Stimulated activated CD4-positive, alpha-beta T cell treated with anti-CD3 and anti-CD28 coated beads, Interleukin-1b, Interleukin-23, amount 100 ng/mL, for 24 hours (primary cell): Measurements from ENCODE around the gene FGF16.
"Not testable (repeated sequence)": the region's sequence is repeated elsewhere in the genome, so short reads cannot be mapped to it uniquely, and the experiment has no call there.

ENCODE experiments used
- DNase-seq, 4 experiments: peaks; one replicate each; pipeline ENCODE4 v3.0.0-alpha.2; 2020; ENCODE audit warnings: low read depth in 4 of 4, low spot score in 1 of 4

FGF16 gene

DNA sequence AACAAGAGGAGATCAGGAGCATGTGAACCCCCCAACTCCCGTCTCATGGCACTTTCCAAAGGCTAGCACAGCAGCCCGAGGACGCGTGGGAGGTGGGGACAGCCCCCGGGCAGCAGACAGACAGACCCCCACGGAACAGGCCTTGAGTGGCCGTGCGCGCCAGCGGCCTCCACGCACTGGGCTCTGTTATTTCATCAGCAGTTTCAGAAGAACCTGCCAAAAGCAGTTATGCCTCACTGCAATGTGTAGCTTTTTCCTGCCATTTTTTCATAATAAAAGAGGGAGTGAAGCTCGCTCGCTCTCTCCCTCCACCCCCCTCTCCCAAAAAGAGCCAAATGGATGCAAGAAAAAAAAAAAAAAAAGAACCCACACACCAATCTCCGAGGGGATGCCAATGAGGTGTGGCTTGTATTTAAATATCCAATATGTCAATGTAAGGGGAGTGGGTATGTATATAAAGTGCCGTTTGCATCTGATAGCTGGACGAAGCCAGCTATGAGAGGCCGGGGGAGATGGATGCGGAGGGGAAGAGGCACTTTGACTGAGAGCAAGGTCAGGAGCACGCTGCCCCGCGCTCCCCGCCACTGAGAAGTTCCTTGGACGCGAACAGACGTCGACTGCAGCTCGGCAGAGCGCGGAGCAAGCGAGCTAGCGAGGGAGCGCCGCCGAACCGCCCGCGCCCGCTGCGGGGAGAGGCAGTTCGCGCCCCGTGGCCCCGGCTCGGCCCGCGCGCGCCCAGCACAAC lies at the start of gene FGF16:
Gene FGF16, plus strand, starts transcription at position 482 of the 745 bp plus-strand sequence. CDS start 286 bp downstream, outside the sequence.
- DNase-seq = no peak

DNA sequence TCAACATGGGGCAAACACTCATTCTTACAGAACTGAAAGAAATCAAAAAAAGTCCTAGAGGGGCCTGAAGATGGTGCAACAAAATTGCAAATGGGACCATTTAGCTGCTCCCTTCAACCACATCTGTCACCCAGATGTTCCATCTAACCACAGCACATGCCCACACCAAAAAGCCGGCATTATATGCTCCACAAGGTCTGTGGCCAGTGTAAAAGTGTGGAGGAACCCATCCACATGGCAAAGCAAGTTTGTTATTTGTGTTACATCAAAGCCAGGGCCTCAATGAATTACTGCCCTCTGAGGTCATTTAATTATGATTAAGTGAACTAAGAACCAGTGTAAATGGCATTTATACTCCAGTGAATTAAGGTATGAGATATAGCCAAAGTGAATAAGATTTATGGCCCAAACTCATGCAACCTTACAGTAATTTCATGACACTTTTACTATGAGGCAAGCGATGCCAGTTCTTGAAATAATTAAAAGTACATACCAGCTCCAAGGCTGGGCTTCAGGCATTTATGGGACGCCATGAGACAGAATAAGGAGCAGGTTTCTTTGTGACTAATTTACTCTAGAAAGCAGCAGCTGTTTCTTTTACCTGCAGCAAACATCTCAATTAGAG lies 48.7 kb upstream of the FGF16 start:
- DNase-seq = no peak

DNA sequence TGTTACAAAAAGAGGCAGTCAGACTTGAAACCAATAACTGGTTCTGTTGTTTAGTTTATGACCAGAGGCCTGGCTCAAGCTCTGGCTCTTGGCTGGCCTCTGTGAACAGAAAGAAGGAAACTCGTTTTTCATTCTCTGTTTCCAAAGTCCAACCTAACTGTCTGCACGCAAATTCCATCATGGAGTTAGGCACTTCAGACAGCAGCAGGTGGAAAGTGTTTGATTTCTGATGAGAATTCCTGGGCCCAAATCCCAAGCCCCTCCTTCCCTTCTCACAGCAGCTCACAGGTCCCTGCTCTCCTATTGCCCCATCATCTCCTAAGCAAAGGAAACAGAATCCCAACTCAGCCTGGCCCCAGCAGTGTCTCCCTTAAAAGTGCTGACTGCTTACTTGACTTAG lies 42.8 kb upstream of the FGF16 start:
- DNase-seq = no peak

DNA sequence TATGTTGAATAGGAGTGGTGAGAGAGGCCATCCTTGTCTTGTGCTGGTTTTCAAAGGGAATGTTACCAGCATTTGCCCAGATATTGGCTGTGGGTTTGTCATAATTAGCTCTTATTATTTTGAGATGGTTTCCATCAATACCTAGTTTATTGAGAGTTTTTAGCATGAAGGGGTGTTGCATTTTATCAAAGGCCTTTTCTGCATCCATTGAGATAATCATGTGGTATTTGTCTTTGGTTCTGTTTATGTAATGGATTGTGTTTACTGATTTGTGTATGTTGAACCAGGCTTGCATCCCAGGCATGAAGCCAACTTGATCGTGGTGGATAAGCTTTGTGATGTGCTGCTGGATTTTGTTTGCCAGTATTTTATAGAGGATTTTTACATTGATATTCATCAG lies 39.4 kb upstream of the FGF16 start:
- not testable (repeated sequence) for DNase-seq

DNA sequence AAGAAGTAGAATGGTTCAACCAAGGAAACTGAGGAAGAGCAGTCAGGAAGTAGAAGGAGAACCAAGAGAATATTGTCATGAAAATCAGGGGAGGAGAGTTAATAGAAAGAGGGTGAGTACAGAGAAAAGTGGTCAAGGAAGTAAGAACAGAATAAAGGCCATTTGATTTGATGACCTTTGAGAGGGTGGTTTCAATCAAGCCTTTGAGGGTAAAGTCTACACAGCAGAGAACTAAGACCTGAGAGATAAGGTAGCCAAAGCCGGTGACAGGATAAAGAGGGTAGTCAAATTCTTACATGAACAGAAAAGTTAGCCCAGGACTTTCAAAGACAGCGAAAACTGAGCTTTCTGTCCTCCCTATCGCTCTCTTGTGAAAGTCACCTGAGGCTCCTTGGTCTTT lies 34.6 kb upstream of the FGF16 start:
- no peak for DNase-seq

DNA sequence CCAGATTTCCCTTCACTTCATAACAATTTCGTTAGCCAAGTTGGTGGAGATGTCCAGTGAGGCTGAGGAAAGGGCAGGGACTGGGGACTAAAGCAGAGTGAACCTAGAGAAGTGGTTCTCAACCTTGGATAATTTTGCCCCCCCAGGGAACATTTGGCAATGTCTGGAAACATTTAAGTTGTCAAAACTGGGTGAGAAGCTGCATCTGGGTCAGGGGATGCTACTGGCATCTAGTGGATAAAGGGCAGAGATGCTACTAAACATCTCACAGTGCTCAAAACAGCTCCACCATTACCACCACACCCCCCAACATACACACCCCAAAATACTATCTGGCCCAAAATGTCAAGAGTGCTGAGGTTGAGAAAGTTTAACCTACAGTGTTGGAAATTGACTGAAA lies 32.0 kb upstream of the FGF16 start:
- no peak for DNase-seq

DNA sequence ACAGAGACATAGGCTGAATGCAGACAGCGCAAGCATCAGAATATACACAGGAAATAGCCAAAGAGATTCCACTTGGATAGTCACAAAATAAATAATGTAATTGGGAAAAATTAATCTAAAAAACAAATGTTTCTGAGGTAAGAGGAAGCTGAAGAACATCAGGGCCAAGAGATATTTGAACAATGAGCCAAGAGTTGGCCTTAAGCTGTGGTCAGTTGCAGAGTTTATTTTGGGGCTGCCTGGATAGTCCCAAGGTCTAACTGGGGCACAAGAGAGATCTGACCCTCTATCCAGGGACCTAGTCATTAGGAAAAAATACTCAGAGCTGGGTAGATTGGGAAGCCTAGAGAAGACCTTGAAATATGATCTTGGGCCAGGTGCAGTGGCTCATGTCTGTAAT lies 31.3 kb upstream of the FGF16 start:
- DNase-seq = no peak

DNA sequence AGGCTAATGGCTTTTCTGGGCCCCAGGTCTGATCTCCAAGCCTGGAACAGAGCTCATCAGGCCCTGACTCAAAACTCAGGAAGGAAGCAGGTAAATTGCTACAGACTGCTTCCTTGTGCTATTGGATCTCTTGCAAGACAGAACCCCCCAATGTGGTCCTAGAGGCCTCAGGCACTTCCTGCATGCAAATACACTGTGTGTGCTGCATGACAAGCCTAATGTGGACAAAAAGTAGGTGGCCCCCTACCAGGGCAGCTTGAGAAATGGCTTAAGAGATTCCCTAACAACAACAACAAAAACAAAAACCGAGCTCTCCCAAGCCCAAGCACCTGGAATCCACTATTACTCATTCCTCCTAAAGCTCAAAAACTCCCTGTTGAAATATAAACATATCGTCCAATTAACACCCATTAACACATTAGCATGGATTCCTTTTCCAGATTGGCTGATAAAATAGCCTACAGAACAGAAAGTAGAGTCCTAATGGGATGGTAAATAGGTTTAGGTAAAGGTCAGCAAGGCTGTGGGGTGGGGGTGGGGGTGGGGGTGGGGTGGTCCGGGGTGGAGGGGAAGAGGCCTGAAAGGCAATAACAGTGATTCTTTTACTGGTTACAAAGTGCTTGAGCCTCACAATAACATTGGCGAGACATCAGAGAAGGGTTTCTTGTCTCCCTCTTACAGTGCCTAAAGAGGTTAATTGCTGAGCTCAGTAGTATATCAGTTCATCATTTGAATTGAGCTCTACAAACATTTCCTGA lies 24.1 kb upstream of the FGF16 start:
- DNase-seq = no peak

DNA sequence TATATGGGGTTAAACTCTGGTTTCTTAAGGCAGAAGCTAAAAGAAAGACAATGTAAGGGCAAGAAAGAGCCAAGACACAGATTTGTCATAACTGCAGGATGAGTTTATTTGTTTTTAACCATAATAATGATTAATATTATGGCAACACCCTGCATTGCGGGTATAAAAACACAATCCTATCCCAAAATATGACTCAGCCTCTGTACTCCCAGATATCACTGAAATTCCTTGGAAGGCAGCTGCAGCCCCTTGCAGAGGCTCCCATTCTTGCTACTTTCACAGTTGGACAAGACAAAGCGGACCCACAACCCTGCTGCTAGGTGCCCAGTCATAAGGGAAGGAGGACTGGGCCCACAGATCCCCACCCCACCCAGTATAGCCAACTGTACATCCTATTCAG lies 20.4 kb upstream of the FGF16 start:
- no peak for DNase-seq

DNA sequence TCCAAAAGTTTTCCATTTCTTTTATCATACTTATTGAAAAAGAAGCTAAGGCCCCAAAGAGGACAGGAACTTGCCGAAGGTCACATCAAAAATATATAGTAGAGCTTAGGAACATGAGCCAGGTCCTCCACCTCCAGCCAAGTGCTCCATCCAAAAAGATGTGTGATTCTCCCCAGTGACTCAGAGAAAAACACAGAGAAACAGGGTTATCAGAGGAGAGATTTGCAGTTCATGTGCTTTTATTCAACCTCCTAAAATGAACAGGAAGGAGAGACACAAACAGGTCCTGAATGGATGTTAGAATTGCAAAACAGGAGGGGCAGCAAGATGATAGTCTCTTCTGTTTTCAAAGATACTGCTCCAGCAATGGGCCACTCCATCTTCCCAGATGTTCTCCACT lies 19.6 kb upstream of the FGF16 start:
- no peak for DNase-seq

DNA sequence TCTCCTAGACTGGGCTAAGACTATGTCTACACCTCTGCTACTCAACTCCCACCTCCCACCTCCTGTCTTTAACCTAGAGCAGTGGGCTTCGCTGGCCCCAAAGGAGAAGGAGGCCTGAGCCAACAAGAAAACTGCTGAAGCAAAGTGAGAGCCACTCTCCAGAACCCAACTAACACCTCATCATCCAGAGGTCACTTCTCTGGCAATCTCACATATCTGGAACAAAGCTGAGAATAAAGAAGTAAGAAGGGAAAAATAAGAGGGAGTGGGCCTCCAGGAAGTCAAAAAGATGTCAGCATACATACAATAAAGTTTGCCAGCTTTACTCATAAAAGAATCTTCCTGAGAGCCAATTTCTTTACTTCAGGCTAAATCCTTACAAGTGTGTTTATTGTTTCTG lies 18.6 kb upstream of the FGF16 start:
- DNase-seq = no peak

DNA sequence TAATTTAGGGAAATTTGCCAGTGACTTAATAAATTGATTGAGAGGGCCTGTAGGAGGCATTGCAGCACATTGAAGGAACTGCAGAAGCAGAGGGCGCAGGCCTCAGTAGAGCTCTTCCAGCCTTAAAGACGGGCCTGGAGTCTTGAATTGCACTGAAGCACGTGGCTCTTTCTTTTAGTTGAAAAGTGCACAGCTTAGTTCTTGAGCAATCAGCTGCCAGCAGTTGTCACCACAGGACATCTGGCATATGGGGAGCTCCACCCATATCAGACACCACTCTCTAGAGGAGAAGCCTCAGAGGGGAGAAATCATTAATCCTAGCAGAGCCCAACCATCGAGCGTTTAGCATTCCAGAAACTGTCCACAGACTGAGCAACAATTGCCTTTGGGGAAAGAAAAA lies 16.0 kb upstream of the FGF16 start:
- no peak for DNase-seq

DNA sequence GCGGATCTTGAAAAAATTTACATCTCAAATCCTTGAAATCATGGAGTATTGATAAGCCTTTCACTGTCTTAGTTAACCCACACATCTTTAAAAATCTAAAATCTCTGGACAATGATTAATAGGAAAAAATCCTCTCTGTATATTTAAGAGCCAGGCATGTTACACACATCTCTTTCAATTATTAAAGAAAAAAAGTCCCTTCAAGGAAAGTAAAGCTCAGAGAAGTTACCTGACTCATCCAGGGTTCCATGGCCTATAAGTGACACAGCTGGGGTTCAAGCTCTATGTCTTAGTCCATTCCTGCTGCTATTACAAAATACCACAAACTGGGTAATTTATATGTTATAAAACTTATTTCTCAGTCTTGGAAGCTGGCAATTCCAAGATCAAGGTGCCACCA lies 14.2 kb upstream of the FGF16 start:
- no peak for DNase-seq

DNA sequence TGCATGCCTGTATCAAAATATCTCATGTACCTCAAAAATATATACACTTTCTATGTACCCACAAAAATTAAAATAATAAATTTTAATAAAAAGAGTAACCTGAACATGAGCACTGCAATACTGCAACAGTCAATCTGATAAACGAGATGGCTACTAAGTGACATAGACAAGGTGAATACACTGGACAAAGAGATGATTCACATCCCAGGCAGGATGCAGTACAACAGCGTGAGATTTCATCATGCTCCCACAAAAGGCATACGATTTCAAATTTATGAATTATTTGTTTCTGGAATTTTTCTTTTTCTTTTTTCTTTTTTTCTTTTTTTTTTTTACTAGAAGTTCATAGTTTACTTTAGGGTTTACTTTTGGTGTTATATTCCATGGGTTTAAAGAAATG lies 12.2 kb upstream of the FGF16 start:
- no peak for DNase-seq

DNA sequence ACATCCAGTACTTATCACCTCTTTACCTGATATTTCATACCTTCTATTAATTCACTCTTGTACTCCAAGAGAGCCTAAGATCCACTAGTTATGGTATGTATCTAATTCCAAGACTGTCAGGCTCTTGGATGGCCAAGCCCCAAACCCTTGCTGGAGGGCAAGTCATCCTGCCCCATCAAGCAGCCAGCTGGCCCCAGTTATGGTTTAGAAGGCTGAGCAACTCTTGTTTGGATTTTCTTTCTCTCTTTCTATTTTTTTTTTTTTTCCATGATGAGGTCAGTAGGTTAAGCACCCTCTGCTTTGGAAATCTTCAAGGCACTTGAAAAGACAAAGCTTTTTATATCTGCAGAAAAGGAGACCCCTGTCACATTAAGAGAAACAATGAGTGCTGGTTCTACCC lies 10.9 kb upstream of the FGF16 start:
- DNase-seq = no peak

DNA sequence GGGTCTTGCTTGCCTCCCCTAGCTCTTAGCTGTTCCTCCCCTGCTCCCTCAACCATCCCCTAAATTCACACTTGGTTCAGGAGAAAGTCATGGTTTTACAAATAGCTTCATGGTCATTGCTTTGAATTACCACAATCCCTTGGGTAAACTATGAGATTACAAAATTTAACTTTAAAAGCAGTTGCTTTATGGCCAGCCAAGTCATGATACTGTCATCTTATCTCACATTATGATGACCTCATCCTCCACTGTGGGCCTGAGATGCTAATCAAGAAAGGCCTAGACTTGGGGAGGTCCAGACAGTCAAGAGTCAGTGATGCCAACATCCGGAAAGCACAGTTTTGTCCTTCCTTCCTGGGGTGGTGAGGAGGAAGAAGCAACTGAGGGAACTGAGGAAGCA lies 10.5 kb upstream of the FGF16 start:
- DNase-seq = no peak

DNA sequence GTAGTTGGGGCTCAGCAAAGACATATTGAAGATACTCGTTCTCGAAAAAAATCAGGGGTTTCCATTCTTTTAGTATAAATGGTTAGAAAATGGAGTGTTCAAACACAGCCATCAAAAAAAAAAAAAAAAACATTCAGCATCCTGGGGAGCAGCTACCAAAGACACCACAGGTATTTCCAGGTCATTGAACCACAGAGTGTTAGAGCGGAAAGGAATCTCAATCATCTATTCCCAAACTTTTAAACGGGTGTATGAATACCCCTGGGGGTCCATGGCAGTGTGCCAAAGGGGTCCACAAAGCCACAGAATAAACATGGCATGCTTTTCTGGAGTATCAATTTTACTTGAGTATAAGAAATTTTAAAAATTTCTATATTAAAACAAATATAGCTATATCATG lies 6.9 kb upstream of the FGF16 start:
- DNase-seq = no peak

DNA sequence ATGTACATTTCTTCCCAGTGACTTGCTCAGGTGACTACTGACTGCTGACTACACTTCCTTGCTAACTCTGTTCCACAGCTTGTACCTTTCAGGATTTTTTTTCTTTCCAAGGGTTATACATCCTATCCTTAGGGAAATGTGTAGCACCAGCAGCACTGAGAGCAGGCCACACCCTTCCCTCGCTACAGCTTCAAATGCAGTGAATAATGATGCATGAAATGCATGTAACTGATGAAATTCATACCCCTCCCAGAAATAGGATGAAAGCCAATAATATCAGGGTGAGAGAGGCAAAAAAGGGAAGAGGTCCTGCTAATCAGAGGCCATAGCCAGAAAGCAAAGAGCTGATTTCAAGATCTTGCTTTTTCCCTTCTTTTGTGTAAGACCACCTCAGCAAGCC lies 6.2 kb upstream of the FGF16 start:
- no peak for DNase-seq

DNA sequence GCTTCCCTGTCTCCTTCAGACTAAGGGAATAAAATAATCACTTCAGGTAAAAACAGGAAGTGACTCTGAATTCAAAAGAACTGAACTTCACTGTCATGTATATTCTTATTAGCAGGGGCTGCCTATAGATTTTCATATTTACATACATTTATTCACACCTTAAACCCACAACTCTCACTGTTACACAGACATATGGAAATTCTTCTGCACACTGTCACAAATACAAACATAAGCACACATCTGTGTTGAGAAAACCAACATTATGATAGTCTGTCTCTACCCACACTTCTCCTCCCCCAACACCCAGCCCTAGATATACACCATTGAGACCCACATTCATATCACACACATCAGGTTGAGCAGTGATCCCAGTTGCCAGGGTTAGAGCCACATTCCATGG lies 5.7 kb upstream of the FGF16 start:
- no peak for DNase-seq

DNA sequence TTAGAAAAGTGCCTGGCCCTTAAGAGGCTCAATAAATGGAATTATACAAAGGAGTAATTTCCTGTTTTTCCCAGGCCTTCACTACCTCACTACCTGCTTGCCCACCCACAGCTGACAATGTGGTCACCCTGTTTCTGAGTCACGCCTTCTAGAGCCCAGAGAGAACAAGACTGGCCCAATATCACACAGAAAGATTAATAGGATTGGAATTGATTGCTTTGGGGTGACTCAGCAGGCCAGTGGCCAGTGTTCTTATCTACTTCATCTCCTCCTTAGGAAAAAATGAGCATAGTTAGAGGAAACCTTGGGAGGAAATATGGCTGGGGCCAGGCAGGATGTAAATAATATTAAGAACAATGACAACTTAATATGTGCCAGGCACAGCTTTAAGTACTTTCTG lies 4.5 kb upstream of the FGF16 start:
- no peak for DNase-seq

DNA sequence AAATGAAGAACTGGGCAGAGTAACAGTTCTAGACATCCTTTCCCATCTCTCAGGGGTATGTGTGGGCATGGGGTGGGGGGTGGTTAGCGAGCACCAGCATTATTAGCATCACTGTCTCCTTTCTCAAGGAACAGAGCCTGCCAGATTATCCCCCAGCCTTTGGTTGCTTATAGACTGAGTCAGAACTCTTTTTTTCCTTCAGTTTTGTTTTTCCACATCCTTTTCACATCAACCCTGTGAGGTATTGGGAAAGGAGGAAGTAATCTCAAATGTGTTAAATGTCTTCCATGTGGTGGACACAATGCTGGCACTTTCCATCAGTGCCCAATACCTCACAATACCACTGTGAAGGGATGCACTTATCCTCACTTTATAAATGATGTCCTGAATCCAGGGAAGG lies 3.1 kb upstream of the FGF16 start:
- no peak for DNase-seq

DNA sequence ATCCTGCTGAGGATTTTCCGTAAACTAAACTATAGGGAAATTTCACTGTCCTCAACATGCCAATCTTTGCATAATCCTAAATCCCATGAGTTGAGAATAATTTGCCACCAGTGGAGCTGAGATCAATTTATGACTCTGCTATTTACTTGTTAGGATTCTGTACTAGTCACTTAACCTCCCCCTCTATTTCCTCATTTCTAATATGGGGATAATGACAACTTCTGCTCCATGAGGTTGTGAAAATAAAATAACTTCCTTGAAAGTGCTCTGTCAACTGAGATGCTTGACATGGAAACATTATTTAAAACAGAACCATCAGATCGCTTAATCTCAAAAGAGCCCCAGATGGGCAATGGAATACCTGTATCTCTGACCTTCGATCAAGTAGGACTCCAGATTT lies 2.6 kb upstream of the FGF16 start:
- DNase-seq = no peak
